Prostate gland (tissue), 2 donors: ENCODE measurements around the gene ANKRD63.

Source experiments
- CTCF ChIP-seq, 4 experiments: fragments of 200-600 bp in 2 of 4; fragments of 450-650 bp in 2 of 4; sonication (generic) in 2 of 4; IDR thresholded peaks; 1 replicate in 3 of 4; 2 replicates in 1 of 4; pipeline ENCODE4 v1.5.1; 2016 to 2019; ENCODE audit warnings: antibody characterized with exemption in 4 of 4, mild to moderate bottlenecking in 2 of 4, moderate library complexity in 2 of 4
- POLR2AphosphoS5 ChIP-seq: sonication (generic); formaldehyde crosslinking; IDR thresholded peaks from one replicate; pipeline ENCODE4 v1.6.1; 2017; ENCODE audit warnings: antibody characterized with exemption

GRCh38 chr15:40296561-40297230, 13.8 kb upstream of the ANKRD63 start:
- TF ChIP-seq CTCF (IDR thresholded peaks at IDR 0.05) (no peak), POLR2AphosphoS5 (no peak)
